A549 (cell line): ENCODE results near the gene CERS6.

ENCODE experiments used
- NR3C1 ChIP-seq: fragments of >200 bp; sonication (Bioruptor Twin); formaldehyde crosslinking; IDR thresholded peaks from 3 replicates; pipeline ENCODE4 v1.6.1; 2017
- TF ChIP-seq, protein P1 (sequence below): fragments of >200 bp; sonication (Bioruptor Twin); formaldehyde crosslinking; IDR thresholded peaks from 3 replicates; pipeline ENCODE4 v1.5.1; 2016
- TF ChIP-seq, protein P2 (sequence below): IDR thresholded peaks from 2 replicates; pipeline ENCODE4 v1.6.1; 2012

DNA sequence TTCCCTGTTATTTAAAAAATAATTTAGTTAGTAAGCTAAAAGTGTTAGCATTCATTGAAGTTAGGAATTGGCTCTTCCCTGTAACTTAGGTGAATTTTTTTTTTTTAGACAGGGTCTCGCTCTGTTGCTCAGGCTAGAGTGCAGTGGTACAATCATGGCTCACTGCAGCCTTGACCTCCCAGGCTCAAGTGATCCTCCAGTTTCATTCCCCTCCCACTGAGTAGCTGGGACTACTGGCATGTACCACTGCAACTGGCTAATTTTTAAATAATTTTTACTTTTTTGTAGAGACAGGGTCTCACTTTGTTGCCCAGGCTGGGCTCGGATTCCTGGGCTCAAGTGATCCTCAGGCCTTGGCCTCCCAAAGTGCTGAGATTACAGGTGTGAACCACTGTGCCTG is 66.4 kb downstream of the CERS6 start:
- no peak for TF ChIP-seq NR3C1
- TF ChIP-seq, protein P1, sequence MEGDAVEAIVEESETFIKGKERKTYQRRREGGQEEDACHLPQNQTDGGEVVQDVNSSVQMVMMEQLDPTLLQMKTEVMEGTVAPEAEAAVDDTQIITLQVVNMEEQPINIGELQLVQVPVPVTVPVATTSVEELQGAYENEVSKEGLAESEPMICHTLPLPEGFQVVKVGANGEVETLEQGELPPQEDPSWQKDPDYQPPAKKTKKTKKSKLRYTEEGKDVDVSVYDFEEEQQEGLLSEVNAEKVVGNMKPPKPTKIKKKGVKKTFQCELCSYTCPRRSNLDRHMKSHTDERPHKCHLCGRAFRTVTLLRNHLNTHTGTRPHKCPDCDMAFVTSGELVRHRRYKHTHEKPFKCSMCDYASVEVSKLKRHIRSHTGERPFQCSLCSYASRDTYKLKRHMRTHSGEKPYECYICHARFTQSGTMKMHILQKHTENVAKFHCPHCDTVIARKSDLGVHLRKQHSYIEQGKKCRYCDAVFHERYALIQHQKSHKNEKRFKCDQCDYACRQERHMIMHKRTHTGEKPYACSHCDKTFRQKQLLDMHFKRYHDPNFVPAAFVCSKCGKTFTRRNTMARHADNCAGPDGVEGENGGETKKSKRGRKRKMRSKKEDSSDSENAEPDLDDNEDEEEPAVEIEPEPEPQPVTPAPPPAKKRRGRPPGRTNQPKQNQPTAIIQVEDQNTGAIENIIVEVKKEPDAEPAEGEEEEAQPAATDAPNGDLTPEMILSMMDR = no peak
- TF ChIP-seq, protein P2, sequence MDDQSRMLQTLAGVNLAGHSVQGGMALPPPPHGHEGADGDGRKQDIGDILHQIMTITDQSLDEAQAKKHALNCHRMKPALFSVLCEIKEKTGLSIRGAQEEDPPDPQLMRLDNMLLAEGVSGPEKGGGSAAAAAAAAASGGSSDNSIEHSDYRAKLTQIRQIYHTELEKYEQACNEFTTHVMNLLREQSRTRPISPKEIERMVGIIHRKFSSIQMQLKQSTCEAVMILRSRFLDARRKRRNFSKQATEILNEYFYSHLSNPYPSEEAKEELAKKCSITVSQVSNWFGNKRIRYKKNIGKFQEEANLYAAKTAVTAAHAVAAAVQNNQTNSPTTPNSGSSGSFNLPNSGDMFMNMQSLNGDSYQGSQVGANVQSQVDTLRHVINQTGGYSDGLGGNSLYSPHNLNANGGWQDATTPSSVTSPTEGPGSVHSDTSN = no peak
